Right lobe of liver (tissue), 4 donors: ENCODE results near the gene CCDC178.

ENCODE experiments used
- POLR2A ChIP-seq: fragments of 450-650 bp; IDR thresholded peaks from one replicate; pipeline ENCODE4 v1.6.1; 2017; ENCODE audit warnings: antibody characterized with exemption, mild to moderate bottlenecking
- TF ChIP-seq, protein P1 (sequence below), 4 donors: fragments of 200-600 bp in 3 of 4; fragments of 450-650 bp in 1 of 4; IDR thresholded peaks; one replicate each; pipeline versions ENCODE4 v1.5.1 to v1.8.0; 2016 to 2022; ENCODE audit warnings: antibody characterized with exemption in 4 of 4, mild to moderate bottlenecking in 2 of 4
- donor health status: DM: no; HTN: no; CAD: no.
- donor health status: DM: no; HTN: no; CAD: no.
- donor health status: DM: no; HTN: yes; CAD: no.

DNA sequence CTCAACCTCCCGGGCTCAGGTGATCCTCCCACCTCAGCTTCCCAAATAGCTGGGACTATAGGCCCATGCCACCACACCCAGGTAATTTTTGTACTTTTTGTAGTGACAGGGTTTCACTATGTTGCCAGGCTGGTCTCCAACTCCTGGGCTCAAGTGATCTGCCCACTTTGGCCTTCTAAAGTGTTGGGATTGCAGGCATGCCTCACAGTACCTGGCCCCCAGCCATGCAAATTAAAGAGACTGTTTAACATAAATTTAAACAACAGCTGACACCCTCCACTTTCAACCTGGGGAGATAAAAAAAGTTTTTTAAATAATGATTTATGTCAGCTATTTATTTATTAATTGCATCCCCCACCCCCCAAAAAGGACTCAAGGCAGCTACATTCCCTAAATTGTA is 234.7 kb downstream of the CCDC178 start:
- TF ChIP-seq, protein P1, sequence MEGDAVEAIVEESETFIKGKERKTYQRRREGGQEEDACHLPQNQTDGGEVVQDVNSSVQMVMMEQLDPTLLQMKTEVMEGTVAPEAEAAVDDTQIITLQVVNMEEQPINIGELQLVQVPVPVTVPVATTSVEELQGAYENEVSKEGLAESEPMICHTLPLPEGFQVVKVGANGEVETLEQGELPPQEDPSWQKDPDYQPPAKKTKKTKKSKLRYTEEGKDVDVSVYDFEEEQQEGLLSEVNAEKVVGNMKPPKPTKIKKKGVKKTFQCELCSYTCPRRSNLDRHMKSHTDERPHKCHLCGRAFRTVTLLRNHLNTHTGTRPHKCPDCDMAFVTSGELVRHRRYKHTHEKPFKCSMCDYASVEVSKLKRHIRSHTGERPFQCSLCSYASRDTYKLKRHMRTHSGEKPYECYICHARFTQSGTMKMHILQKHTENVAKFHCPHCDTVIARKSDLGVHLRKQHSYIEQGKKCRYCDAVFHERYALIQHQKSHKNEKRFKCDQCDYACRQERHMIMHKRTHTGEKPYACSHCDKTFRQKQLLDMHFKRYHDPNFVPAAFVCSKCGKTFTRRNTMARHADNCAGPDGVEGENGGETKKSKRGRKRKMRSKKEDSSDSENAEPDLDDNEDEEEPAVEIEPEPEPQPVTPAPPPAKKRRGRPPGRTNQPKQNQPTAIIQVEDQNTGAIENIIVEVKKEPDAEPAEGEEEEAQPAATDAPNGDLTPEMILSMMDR (IDR thresholded peaks at IDR 0.05): no peak
- no peak for TF ChIP-seq POLR2A
